HG03521 (cell line): ENCODE data around the gene RTP1.
"Not testable (repeated sequence)": the region's sequence is repeated elsewhere in the genome, so short reads cannot be mapped to it uniquely, and the experiment has no call there.

ENCODE experiments used
- ATAC-seq: cut with Tn5 transposase; IDR thresholded peaks from one replicate; pipeline ENCODE4 v1.9.1; 2021; ENCODE audit warnings: mild to moderate bottlenecking, moderate library complexity; ENCODE audit not compliant: unreplicated experiment

Gene RTP1

DNA sequence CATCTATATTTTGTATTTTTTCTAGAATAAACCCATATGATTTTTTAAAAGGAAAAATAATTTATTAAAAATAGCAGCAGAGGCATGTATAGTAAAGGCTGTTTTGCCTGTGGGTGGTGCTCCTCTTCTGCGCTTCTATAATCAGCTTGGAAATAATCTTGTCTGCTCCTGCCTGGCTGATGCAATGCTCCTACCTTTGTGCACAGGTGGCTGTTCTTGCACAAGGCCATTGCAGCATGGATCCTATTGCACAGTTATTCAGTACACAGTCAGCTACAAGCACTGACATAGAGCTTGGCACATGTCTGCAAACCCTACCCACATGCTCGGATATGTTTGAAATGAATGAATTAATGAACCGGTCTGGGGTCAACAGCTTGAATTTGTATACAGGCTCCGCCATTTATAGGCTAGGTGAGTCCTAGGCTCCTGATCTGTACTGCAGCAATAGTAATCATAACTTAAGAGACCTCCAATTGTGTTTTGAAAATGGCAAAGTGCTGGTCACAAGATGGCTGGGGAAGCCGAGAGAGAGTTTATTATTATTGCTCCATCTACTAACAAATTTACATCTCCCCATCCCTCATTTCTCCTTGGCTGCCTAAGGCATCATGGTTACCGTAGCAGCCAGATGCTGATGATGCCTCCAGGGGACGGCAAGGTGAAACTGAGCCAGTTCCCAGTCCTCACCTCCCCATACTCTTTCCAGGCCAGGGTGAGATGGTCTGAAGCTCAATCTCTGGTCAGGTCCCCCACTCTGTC is 532 bp upstream of the RTP1 start:
- no peak for ATAC-seq

DNA sequence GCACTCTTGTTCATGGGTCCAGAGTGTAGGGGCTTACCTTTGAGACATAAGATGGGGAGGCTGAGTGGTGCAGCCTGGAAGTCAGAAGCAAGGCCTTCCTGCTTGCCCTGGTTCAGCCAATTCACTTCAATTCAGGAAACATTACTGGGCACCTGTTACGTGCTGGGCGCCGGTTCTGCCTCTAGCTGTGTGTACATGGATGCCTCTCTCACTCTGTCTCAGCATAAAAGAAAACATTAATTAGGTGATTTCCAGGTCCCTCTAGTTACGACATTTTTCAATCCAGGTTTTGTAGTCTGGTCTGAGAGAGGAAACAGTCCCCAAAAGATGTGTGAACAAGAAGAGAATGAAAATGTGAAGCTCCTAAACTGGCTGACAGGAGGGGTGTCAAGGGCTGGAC is 1.2 kb downstream of the RTP1 start:
- no peak for ATAC-seq

DNA sequence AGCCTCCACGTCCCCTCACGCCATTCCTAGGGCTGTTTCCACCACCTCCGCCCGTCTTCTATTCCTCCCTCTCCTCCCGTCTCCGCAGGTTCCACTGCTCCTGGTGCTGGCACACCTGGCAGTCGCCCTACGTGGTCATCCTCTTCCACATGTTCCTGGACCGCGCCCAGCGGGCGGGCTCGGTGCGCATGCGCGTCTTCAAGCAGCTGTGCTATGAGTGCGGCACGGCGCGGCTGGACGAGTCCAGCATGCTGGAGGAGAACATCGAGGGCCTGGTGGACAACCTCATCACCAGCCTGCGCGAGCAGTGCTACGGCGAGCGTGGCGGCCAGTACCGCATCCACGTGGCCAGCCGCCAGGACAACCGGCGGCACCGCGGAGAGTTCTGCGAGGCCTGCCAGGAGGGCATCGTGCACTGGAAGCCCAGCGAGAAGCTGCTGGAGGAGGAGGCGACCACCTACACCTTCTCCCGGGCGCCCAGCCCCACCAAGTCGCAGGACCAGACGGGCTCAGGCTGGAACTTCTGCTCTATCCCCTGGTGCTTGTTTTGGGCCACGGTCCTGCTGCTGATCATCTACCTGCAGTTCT is 2.3 kb downstream of the RTP1 start:
- ATAC-seq, result not testable (repeated sequence)

DNA sequence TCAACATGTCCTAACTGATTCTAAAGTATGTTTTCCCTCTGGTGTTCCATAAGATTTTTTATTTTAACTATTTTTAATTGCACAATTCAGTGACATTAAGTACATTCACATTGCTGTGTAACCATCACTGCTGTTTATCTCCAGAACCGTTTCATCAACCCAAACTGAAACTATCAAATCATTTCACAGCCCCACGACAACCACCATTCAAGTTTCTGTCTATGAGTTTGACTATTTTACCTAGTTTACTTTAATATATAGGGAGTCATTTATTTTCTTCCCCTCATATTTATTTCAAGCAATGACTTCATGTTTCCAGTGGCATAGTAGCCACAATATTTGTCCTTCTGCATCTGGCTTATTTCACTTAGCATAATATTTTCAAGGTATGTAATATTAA is 8.4 kb downstream of the RTP1 start:
- ATAC-seq, result no peak

DNA sequence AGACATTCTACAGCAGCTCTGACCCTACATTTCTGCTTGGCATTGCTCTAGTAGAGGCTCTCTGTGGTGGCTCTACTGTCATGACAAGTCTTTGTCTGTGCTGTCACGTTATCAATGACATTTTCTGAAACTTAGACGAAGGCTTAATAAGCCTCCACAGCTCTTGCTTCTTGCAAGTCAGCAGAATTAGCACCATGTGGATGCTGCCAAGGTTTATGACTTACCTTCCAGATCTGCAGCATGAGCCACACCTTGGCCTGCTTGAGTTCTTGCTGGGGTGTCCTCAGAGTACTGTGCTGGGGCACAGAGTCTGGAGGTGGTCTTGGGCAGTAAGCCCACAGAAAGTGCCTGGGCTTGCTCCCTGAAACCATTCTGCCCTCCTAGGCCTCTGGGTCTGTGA is 9.8 kb downstream of the RTP1 start:
- no peak for ATAC-seq

DNA sequence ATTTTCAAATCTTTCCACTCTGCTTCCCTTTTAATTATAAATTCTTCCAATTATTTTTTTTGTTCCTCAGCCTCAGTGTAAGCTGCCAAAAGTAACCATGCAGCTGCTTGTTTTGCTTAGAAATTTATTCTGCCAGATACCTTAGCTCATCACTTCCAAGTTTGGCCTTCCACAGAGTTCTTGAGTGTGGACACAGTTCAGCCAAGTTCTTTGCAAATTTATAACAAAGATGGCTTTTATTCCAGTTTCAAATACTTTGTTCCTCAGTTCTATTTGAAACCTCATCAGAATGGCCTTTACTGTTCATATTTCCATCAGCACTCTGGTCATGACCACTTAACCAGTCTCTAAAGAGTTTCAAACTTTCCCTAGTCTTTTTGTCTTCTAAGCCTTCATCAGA is 10.3 kb downstream of the RTP1 start:
- no peak for ATAC-seq

DNA sequence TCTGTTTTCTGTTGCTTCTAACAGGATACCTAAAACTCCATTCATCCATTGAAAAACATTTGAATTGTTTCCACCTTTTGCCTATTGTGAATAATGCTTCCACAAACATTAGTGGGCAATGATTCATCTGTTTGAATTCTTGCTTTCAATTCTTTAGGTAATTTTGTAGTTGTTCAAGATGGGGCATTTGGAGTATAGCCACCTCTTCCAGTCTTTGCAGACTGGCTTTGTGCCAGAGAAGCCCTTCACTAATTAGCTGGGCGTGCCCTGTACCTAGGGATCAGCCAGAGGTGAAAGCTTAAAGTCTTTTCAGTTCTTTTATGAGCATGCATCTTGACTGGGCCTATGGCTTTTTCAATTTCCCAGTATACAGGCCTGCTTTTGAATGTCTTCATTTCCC is 10.9 kb downstream of the RTP1 start:
- ATAC-seq, result no peak

DNA sequence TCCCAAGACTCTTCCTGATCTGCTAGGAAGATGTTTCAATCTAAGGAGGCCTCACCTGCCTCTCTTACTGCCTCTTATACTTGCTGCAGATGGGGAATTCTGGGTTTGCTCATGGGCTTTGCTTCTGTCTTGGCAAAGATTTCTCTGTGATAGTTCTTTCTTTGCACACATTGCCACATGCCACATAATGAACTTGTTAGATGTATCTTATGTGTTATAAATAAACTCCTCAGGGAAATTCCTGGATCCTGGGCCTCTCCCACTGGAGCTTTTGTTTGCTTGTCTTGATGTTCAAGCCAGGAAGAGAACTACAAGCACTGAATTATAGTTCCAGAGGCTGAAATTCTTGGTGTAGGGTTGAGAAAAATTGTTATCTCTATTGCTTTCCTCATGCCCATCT is 12.2 kb downstream of the RTP1 start:
- no peak for ATAC-seq

DNA sequence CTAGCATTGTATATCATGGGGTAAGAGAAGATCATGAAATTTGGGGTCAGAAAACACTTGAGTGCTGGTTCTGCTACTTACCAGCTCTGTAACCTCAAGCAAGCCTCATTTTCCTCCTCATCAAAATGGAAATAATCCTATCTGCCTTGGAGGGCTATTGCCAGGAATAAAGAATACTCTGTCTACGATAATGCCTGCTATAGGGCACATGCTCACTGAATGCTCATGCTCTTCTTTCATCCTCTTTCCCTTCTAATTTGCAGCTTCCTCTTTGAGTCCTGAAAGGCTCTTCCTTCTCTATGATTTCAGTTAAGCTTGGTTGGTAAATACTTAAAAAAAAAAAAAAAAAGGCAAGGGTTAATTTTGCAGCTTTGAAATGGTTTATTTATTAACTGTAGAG is 12.8 kb downstream of the RTP1 start:
- no peak for ATAC-seq

DNA sequence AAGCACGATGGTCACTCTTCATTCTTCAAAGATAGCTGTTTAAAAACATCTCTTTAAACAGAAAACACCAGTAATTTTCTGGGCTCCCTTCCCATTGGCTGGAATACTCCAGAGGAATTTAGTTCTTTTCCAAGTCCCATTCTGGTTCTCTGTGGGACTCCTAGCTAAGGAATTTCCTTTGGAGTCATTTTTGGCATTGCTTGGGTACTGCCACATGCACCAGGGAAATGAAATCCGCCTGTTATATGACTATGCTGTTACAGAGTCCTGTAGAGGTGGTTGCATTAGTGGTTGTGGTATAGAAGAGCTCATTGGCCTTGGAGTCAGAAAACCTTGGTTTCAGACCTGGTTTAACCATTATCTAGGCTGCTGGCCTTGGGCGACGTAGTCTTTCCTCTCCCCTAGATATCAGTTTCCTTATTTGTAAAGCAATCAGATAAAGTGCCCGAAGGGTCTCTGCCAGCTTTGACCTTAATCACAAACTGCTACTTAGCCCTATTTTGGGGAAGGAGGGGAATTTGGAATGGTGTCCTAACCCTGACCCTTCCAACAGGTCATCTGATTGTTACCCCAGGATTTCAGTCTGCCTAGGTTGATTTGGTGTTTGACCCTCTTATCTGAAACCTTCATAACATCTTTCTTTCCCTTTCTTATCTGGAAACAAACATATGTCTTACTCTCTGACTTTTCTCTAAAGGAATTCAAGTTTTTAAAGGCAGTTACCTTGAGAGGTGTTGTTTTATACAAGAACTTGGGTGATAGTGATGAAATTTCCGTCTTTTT is 13.4 kb downstream of the RTP1 start:
- peak; percentile 79 for ATAC-seq

DNA sequence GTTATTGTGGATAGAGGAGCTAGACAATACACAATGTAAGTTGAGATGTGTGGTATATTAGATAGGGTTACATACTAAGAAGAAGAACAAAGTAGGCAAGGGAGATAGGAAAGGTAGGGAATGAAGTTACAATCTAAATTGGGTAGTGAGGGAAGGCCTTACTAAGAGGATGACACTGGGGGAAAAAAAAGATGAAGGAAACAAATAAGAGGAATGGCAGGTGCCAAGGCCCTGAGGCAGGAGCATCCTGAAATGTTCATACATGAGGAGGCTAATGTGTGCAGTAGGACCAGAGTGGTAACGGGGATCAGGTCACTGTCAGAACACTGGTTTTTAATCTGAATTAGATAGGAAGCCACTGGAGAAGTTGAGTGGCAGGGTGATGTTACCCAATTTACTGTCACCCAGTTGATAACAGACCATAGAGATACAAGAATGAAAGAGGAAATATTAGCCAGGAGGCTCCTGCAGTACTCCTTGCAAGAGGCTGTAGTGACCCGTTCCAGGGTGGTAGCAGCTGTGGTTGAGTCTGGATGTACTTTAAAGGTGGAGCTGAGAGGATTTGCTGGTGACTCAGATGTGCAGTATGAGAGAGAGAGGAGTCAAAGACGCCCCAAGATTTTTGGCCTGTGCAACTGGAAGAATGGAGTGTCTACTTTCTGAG is 14.4 kb downstream of the RTP1 start:
- no peak for ATAC-seq

DNA sequence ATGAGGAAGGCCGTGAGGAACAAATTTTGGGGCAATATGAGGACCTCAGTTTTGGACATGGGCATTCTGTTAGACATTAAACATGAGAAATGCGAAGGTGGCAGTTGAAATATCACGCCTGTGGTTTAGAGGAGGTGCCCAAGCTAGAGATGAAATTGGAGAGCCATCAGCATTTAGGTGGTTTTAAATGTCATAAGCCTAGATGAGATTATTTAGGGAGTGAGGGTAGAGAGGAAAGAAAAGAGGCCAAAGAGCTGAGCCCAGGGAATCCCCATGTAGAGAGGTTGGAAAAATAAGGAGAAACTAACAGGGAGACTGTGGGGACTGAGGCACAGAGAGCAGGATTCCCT is 14.9 kb downstream of the RTP1 start:
- ATAC-seq, result no peak

DNA sequence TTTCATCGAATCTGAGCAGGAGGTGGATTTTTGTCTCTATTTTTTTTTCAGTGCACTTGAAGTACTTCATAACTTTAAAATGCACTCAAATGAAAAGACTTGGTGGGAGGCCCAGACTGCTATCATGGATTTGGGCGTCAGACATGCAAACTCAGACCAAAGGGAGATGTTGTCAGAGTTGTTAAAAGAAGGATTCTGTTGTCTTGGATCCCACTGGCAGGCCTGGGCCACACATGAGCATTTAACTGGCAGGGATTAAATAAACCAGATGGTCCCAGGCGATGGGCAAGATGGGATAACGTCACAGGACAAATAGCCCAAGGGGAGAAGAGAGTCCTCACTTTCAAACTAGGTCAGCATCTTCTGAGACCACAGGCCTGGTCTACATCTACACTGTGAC is 15.4 kb downstream of the RTP1 start:
- ATAC-seq, result no peak

DNA sequence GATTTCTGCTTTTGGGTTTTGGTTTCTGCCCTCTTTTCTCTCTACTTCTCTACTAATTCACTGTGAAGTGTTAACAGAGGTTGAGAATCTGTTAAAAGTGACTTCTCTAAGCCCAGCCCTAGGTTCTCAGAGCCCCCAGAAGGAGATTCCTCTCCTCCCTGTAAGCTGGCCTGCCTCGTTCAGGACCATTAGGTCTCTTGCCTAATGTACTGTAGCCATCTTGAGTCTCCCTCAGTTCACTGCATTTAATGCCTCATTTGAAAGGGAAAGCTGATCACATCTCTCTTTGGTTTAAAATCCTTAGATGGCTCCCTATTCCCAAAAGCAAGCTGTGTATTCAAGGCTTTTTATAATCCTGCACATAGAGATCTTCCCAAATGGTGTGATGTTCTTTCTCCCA is 16.3 kb downstream of the RTP1 start:
- ATAC-seq, result no peak

DNA sequence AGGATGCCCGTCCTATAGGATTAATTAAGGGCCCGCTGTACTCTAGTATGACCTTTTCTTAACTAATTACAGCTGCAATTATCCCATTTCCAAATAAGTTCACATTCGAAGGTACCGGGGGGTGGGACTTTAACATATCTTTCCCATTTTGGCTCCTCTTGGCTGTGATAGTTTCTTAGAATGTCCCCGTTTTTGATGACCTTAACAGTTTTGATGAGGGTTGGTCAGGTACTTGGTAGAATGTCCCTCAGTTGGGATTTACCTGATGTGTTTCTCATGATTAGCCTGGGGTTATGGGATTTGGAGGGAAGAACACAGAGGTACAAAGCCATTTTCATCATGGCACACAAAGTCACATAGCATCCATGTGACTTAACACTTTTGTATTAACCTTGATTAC is 18.2 kb downstream of the RTP1 start:
- no peak for ATAC-seq

DNA sequence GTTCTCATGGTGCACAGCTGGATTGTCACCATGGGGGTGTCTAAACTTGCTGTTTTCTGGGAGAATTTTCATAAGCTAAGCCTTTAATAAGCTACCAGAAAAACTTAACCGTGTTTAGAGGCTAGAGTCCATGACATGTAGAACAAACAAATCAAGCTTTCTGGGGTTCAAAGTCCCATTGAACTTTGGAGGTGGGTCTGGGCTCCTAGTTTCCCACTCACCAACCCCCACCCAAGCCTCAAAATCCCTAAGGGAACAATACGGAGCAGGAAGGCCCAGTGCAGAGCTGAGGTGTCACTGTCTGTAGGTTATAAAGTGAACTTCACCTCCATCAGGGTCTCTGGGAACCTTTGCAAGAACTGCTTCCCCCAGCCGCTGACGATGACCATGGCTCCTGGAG is 25.5 kb downstream of the RTP1 start:
- ATAC-seq, result no peak

DNA sequence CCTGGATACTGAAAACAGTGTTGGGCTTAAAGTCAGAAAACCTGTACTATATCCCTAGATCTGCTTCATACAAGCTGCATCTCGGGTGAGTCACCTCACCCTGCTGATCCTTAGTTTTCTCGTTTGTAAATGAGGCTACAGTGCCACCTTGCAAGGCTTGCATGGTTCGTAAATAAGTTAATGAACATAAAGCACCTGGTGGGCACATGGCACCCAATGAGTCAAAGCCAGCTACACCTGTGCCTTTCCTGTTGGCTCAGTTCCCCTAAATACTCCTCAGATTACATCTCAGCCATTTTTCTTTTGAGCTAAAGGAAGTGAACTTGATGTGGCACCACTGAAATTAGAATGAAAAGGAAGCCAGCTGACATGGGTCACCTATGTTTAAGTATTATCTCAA is 26.5 kb downstream of the RTP1 start:
- no peak for ATAC-seq

DNA sequence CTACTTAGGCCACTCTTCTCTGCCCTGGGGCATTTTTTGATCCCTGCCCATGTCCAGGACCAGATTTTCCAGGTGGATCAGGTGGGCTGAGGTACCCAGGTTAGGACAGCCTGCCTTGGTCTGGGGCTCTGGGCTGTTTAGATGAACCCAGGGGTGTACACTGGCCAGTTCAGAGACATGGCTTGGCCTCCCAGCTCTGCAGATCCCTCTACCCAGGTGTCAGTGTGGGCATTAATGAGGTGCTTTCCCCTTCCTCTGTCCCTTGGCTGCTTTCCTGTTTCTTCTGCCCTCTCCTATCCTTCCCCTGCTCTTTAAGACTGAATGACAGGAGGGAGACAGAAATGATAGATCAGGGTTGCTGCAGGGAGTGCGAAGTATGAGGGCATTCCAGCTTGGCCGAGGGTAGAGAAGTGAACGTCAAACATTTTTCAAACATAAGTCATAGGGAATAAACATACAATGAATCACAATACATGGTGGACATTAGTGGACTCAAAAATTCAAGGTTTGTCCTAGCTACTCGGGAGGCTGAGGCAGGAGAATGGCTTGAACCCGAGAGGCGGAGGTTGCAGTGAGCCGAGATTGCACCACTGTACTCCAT is 30.5 kb downstream of the RTP1 start:
- no peak for ATAC-seq

DNA sequence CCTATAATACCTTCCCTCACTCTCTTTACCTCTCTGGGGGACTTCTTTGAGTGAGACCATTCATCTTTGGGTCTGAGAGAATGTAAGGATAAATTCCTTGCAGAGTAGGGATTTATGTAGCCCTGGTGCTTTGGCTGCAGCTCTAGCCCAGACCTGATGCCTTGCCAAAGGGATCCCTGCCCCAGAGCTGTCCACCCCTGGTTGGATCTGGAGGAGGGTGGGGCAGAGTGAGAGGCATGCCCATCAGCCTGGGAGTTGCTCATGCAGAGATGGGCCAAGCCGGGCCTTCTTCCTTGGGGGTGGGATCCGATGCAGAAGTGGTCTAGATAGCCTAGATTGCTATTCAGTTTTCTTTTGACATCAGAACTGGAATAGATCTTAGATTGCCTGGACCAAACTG is 31.5 kb downstream of the RTP1 start:
- no peak for ATAC-seq

DNA sequence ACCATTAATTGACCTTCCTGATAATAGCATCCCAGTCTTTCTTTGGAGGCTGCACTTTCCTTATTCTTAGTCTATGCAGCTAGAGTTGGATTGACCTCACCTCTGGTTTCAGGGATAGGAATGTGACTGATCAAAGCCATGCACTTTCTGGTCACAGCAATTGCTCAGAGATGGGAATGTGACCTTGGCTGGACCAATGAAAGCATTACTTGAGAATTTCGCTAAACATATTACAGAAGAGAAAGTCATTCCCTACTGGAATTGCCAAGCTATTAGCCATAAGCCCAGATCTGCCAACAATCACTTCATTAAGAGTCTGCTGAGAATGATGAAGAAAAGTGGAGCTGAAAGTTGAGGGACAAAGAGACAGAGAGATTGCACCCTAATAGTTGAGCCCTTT is 32.7 kb downstream of the RTP1 start:
- ATAC-seq, result no peak

DNA sequence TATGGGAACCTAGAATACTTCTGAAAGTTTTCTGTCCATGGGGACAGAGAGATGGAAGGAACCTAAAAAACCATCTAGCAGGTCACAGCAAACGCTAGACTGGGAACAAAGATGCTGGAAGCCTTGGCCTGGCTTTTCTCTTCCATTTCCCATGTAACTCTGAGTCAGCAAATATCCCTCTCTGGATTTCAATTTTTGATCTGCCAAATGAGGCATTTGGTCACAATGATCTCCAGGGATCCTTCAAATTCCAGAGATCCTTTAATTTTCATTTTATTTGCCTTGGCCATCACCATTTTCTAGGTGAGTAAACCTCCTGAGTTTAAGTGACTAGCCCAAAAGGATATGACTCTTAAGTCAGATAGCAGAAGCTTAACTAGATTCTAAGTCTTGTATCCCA is 39.7 kb downstream of the RTP1 start:
- ATAC-seq, result no peak
